IPS DF 19.7 (cell line): ENCODE measurements around the gene ADGRV1.
"Not testable (repeated sequence)": the region's sequence is repeated elsewhere in the genome, so short reads cannot be mapped to it uniquely, and the experiment has no call there.

Source experiments
- DNase-seq: peaks from one replicate; pipeline ENCODE4 v3.0.0-alpha.2; 2013; ENCODE audit warnings: low read depth, low spot score

The ADGRV1 gene

GRCh38 chr5:90549729-90550275, 8.8 kb upstream of the ADGRV1 start:
- no peak for DNase-seq

GRCh38 chr5:90550963-90551362, 7.6 kb upstream of the ADGRV1 start:
- DNase-seq = no peak

GRCh38 chr5:90551376-90551775, 7.2 kb upstream of the ADGRV1 start:
- DNase-seq = no peak

GRCh38 chr5:90553711-90554110, 4.9 kb upstream of the ADGRV1 start:
- DNase-seq = no peak

- no peak for DNase-seq
These were observed 4.1 kb upstream of the ADGRV1 start for GRCh38 chr5:90554358-90555006.

GRCh38 chr5:90555666-90556065, 2.9 kb upstream of the ADGRV1 start:
- no peak for DNase-seq

- no peak for DNase-seq
These were observed 1.2 kb upstream of the ADGRV1 start for GRCh38 chr5:90557391-90557790.

GRCh38 chr5:90557871-90558270, 726 bp upstream of the ADGRV1 start:
- no peak for DNase-seq

GRCh38 chr5:90560771-90561170, 2.2 kb downstream of the ADGRV1 start:
- DNase-seq = no peak

- DNase-seq = no peak
These were observed 3.2 kb downstream of the ADGRV1 start for GRCh38 chr5:90561766-90562165.

GRCh38 chr5:90562341-90562740, 3.7 kb downstream of the ADGRV1 start:
- no peak for DNase-seq

GRCh38 chr5:90563108-90563507, 4.5 kb downstream of the ADGRV1 start:
- no peak for DNase-seq

- no peak for DNase-seq
These were observed 6.9 kb downstream of the ADGRV1 start for GRCh38 chr5:90565491-90565890.

- no peak for DNase-seq
These were observed 10.5 kb downstream of the ADGRV1 start for GRCh38 chr5:90569084-90569483.

- no peak for DNase-seq
These were observed 11.4 kb downstream of the ADGRV1 start for GRCh38 chr5:90570034-90570433.

GRCh38 chr5:90571147-90571773, 12.7 kb downstream of the ADGRV1 start:
- no peak for DNase-seq

- no peak for DNase-seq
These were observed 17.1 kb downstream of the ADGRV1 start for GRCh38 chr5:90575712-90576111.

- DNase-seq = not testable (repeated sequence)
These were observed 18.0 kb downstream of the ADGRV1 start for GRCh38 chr5:90576566-90576965.

GRCh38 chr5:90579905-90580304, 21.3 kb downstream of the ADGRV1 start:
- not testable (repeated sequence) for DNase-seq

- no peak for DNase-seq
These were observed 23.4 kb downstream of the ADGRV1 start for GRCh38 chr5:90581956-90582355.

- DNase-seq = no peak
These were observed 26.9 kb downstream of the ADGRV1 start for GRCh38 chr5:90585337-90585986.

GRCh38 chr5:90586469-90586868, 27.9 kb downstream of the ADGRV1 start:
- DNase-seq = no peak

GRCh38 chr5:90590170-90590569, 31.6 kb downstream of the ADGRV1 start:
- DNase-seq = no peak
